ENCODE results near the gene CDC25C.
A peak's percentile ranks its signal among the peaks of the same experiment; 100 is the strongest.

Gene CDC25C

GRCh38 chr5:138331449-138332368, at the start of gene CDC25C:
Gene CDC25C (minus strand): TSS chr5:138331804. CDS start chr5:138331180, 624 bp downstream.
- H3K27me3 ChIP-seq (ENCODE audit: insufficient read depth, low read depth, severe bottlenecking), result no peaks in the 10 kb centered on the region
- peak; percentile 99 for DNase-seq
- no peaks in the 10 kb centered on the region for H3K9me3 ChIP-seq (ENCODE audit: severe bottlenecking)
- H3K27ac ChIP-seq, result peak within 1 kb of the TSS; percentile 93
- peaks cover 15% of the 10 kb centered on the region for H3K36me3 ChIP-seq
- TF ChIP-seq CTCF (IDR thresholded peaks at IDR 0.05; ENCODE audit: low read depth, low read length), result no peak
- H3K4me3 ChIP-seq (ENCODE audit: low read depth, low read length), result peak within 1 kb of the TSS; percentile 89

GRCh38 chr5:138372653-138373052, 41.0 kb upstream of the CDC25C start:
- no peak overlapping the region for H3K4me3 ChIP-seq (ENCODE audit: low read depth, low read length)
- no peaks in the 10 kb centered on the region for H3K27me3 ChIP-seq (ENCODE audit: insufficient read depth, low read depth, severe bottlenecking)
- H3K27ac ChIP-seq, result no peak overlapping the region
- TF ChIP-seq CTCF (IDR thresholded peaks at IDR 0.05; ENCODE audit: low read depth, low read length), result no peak
- H3K9me3 ChIP-seq (ENCODE audit: severe bottlenecking), result no peaks in the 10 kb centered on the region
- peaks cover 42% of the 10 kb centered on the region for H3K36me3 ChIP-seq
- no peak for DNase-seq

- H3K4me3 ChIP-seq (ENCODE audit: low read depth, low read length), result no peak overlapping the region
Observed at GRCh38 chr5:138372225-138372624, 40.6 kb upstream of the CDC25C start.

GRCh38 chr5:138371454-138371853, 39.9 kb upstream of the CDC25C start:
- no peak overlapping the region for H3K27ac ChIP-seq
- no peaks in the 10 kb centered on the region for H3K9me3 ChIP-seq (ENCODE audit: severe bottlenecking)
- H3K36me3 ChIP-seq, result peaks cover 32% of the 10 kb centered on the region
- no peak overlapping the region for H3K4me3 ChIP-seq (ENCODE audit: low read depth, low read length)
- TF ChIP-seq CTCF (IDR thresholded peaks at IDR 0.05; ENCODE audit: low read depth, low read length), result no peak
- no peaks in the 10 kb centered on the region for H3K27me3 ChIP-seq (ENCODE audit: insufficient read depth, low read depth, severe bottlenecking)
- DNase-seq, result no peak

More at GRCh38 chr5:138372225-138372624, 40.6 kb upstream of the CDC25C start:
- Histone ChIP-seq H3K9me3 (ENCODE audit: severe bottlenecking) (no peaks in the 10 kb centered on the region), H3K27ac (no peak overlapping the region), H3K36me3 (peaks cover 38% of the 10 kb centered on the region), H3K27me3 (ENCODE audit: insufficient read depth, low read depth, severe bottlenecking) (no peaks in the 10 kb centered on the region)
- TF ChIP-seq CTCF (IDR thresholded peaks at IDR 0.05; ENCODE audit: low read depth, low read length), result no peak
- no peak for DNase-seq

GRCh38 chr5:138370537-138370936, 38.9 kb upstream of the CDC25C start:
- no peak for DNase-seq
- TF ChIP-seq CTCF (IDR thresholded peaks at IDR 0.05; ENCODE audit: low read depth, low read length), result no peak

More at GRCh38 chr5:138370537-138370936, 38.9 kb upstream of the CDC25C start:
- Histone ChIP-seq H3K9me3 (ENCODE audit: severe bottlenecking) (no peaks in the 10 kb centered on the region), H3K36me3 (peaks cover 23% of the 10 kb centered on the region), H3K27me3 (ENCODE audit: insufficient read depth, low read depth, severe bottlenecking) (no peaks in the 10 kb centered on the region), H3K4me3 (ENCODE audit: low read depth, low read length) (no peak overlapping the region), H3K27ac (no peak overlapping the region)
